NB4 (cell line): Measurements from ENCODE around the gene RAPGEF5.

Source experiments
- DNase-seq: peaks from one replicate; pipeline ENCODE4 v3.0.0; 2010; ENCODE audit warnings: low read depth
- H3K4me3 ChIP-seq: one replicate; pipeline ENCODE4 v1.5.1; 2011; ENCODE audit warnings: mild to moderate bottlenecking, low read depth, low read length, moderate library complexity
- MYC ChIP-seq: IDR thresholded peaks from 2 replicates; pipeline ENCODE4 v1.6.1; 2011; ENCODE audit warnings: low read depth, low read length
- POLR2A ChIP-seq: IDR thresholded peaks from 2 replicates; pipeline ENCODE4 v1.6.1; 2011; ENCODE audit warnings: mild to moderate bottlenecking; ENCODE audit not compliant: insufficient read length; ENCODE audit errors: extremely low read depth
- TF ChIP-seq, protein P1 (sequence below): IDR thresholded peaks from 2 replicates; pipeline ENCODE4 v1.6.1; 2011; ENCODE audit warnings: low read depth, low read length
- TF ChIP-seq, protein P2 (sequence below): IDR thresholded peaks from one replicate; pipeline ENCODE4 v1.5.1; 2012; ENCODE audit warnings: low read depth, low read length

RAPGEF5 gene

DNA sequence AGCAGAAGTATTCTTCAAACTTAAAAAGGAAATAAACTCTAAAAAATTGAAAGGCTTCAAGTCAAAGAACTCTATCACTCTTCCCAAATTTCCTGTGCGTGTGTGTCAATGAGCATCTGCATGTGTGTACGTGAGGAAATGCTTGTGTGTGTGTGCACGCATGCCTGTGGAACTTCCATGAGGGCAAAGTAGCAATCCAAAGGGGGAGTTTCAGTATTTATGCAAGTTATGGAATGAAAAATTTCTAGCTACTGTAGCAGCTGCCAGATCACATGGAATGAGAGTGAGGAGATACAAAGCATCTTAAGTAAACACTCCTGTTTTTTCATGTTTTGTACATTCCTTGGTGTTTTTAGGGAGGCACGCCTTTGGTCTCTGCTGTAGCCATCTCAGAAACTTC, 152.6 kb downstream of the RAPGEF5 start:
- H3K4me3 ChIP-seq, result no peak overlapping the region
- TF ChIP-seq MYC (no peak), POLR2A (no peak)
- TF ChIP-seq, protein P1, sequence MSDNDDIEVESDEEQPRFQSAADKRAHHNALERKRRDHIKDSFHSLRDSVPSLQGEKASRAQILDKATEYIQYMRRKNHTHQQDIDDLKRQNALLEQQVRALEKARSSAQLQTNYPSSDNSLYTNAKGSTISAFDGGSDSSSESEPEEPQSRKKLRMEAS, result no peak
- TF ChIP-seq, protein P2, sequence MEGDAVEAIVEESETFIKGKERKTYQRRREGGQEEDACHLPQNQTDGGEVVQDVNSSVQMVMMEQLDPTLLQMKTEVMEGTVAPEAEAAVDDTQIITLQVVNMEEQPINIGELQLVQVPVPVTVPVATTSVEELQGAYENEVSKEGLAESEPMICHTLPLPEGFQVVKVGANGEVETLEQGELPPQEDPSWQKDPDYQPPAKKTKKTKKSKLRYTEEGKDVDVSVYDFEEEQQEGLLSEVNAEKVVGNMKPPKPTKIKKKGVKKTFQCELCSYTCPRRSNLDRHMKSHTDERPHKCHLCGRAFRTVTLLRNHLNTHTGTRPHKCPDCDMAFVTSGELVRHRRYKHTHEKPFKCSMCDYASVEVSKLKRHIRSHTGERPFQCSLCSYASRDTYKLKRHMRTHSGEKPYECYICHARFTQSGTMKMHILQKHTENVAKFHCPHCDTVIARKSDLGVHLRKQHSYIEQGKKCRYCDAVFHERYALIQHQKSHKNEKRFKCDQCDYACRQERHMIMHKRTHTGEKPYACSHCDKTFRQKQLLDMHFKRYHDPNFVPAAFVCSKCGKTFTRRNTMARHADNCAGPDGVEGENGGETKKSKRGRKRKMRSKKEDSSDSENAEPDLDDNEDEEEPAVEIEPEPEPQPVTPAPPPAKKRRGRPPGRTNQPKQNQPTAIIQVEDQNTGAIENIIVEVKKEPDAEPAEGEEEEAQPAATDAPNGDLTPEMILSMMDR, result no peak
- no peak for DNase-seq

DNA sequence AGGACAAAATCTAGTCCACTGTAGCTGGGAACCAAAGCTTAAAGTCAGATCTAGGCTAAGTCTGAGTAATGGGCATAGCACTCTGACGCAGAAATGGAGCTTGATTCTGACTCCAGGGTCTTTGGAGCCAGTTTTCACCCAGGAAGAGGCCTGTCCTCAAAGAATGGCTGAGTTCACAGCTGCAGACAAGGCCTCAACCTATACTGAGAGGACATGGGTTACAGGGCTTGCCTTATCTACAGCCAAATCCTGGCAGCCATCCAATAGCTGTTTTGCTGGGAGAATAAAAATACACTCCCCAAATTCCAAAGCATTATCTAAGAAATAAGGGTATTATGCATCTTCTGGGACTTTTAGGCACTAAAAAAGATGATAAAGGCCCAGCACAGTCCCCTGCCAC, 154.8 kb downstream of the RAPGEF5 start:
- no peak overlapping the region for H3K4me3 ChIP-seq
- TF ChIP-seq, protein P1, result no peak
- no peak for TF ChIP-seq MYC
- TF ChIP-seq, protein P2, result no peak
- no peak for TF ChIP-seq POLR2A
- no peak for DNase-seq

DNA sequence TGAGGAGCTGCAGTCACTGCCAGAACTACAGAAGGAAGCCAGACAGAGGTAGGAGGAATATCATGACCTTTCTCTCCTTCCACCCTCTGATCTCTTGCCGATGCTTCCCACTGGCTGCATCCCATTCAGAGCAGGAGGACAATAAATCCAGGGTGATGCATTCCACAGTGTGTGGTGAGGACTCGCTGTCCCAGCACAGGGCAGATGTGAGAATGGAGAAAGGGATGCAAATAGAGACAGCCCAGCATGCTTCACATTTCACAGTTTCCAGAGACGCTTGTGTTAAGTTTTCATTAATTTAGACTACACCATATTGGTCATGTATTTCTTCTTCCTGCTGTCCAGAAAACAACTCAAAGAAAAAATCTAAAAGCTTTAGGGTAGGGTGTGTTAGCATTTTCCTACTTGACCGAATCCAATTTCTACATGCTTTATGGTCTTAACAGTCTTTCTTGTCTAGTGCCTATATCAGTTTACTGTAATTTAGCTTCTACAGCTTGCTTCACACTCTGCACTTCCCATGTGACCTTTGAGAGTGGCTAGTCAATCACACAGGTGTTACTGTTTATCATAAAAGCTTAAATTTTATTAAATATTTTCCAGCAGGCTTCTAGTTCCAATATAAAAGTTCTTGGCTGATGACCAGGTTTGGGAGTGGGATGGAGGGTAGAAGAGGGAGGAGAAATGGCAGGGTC, 155.6 kb downstream of the RAPGEF5 start:
- H3K4me3 ChIP-seq, result no peak overlapping the region
- TF ChIP-seq, protein P1, result no peak
- TF ChIP-seq MYC, result no peak
- TF ChIP-seq, protein P2, result no peak
- no peak for DNase-seq

DNA sequence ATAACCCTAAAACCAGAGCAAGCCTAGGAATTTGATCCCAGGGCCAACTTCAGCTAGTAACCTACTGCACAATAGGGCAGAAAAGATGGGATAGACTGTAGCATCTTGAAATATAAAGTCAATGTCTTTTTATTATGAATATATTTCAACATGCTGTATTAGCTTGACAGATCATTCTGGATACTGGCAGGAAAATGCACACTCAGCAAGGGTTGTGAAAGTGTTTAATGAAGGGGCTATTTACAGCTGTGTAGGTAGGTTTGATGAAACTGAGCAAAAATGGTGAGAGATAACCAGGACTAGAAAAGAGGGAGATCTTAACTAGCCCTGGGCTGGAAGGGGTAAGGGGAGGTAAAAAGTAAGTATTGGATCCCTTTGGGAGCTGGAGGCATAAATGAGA, 156.2 kb downstream of the RAPGEF5 start:
- H3K4me3 ChIP-seq, result no peak overlapping the region
- no peak for DNase-seq
- TF ChIP-seq, protein P2, result no peak
- no peak for TF ChIP-seq POLR2A
- TF ChIP-seq, protein P1, result no peak
- TF ChIP-seq MYC, result no peak

DNA sequence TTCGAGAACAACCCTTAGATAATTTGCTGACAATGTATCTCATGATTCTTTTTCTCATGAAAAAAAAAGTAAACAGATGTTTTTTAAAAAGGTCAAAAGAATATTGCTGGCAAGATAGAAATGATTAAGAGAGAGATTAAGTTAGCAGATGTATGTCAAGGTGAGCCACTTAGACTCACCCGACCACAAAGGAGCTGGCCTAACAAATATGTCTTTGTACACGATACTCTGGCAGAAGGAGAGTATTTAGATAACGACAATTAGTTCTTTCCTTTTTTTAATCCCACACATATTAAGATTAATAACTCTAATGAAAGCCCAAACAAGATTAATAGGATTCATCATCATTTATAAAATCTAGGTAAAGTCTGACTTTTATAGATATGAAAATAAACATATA, 156.7 kb downstream of the RAPGEF5 start:
- TF ChIP-seq MYC (no peak), POLR2A (no peak)
- TF ChIP-seq, protein P1, result no peak
- TF ChIP-seq, protein P2, result no peak
- H3K4me3 ChIP-seq, result no peak overlapping the region
- DNase-seq, result no peak

DNA sequence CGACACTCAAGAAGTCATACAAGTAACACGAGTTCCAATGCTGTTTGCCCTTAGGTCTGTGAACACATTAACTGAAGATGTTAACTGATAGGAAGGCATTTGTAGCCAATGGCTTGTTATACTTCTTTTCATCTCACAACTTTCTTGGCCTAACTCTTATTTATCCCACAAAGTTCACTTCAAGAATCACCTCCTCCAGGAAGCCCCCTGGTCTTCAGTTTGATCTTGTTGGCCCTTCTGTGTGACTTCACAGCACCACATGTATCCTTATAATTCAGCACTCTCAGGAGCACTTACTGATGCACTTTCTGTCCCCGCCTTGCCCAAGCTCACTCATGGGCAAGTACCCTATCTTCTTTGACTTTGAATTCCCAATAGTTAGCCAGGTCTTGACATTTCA, 159.6 kb downstream of the RAPGEF5 start:
- no peak for TF ChIP-seq MYC
- TF ChIP-seq POLR2A, result no peak
- TF ChIP-seq, protein P1, result no peak
- TF ChIP-seq, protein P2, result no peak
- no peak for DNase-seq
- no peak overlapping the region for H3K4me3 ChIP-seq
